Measurements from ENCODE around the gene CFAP100.

The CFAP100 gene

GRCh38 chr3:126467611-126467955, 72.9 kb downstream of the CFAP100 start:
- TF ChIP-seq CTCF (IDR thresholded peaks at IDR 0.05) = no peak
- no peak for TF ChIP-seq ZFX (IDR thresholded peaks at IDR 0.05; ENCODE audit: borderline replicate concordance)
- no peak overlapping the region for H3K27ac ChIP-seq

- TF ChIP-seq CTCF (IDR thresholded peaks at IDR 0.05) (no peak), ZFX (IDR thresholded peaks at IDR 0.05; ENCODE audit: borderline replicate concordance) (no peak)
- no peak overlapping the region for H3K27ac ChIP-seq
Observed at GRCh38 chr3:126468028-126468891, 73.6 kb downstream of the CFAP100 start.

GRCh38 chr3:126469479-126469878, 74.8 kb downstream of the CFAP100 start:
- TF ChIP-seq CTCF (IDR thresholded peaks at IDR 0.05) (no peak), ZFX (IDR thresholded peaks at IDR 0.05; ENCODE audit: borderline replicate concordance) (no peak)
- no peak overlapping the region for H3K27ac ChIP-seq

GRCh38 chr3:126472277-126473006, 77.7 kb downstream of the CFAP100 start:
- TF ChIP-seq ZFX (IDR thresholded peaks at IDR 0.05; ENCODE audit: borderline replicate concordance) (no peak), CTCF (IDR thresholded peaks at IDR 0.05) (no peak)
- no peak overlapping the region for H3K27ac ChIP-seq

GRCh38 chr3:126473292-126474168, 78.8 kb downstream of the CFAP100 start:
- no peak overlapping the region; the same call in 1 of the 2 replicates for H3K27ac ChIP-seq

More at GRCh38 chr3:126473292-126474168, 78.8 kb downstream of the CFAP100 start:
- TF ChIP-seq CTCF (IDR thresholded peaks at IDR 0.05) (no peak), ZFX (IDR thresholded peaks at IDR 0.05; ENCODE audit: borderline replicate concordance) (no peak)
